WI38 (cell line): Measurements from ENCODE around the gene CCDC159.

ENCODE experiments used
- H3K4me3 ChIP-seq: 2 replicates; pipeline ENCODE4 v1.5.1; 2011; ENCODE audit warnings: low read depth, mild to moderate bottlenecking, control low read depth, low read length
- TF ChIP-seq, protein P1 (sequence below): IDR thresholded peaks from 2 replicates; pipeline ENCODE4 v1.5.1; 2012; ENCODE audit warnings: low read depth, mild to moderate bottlenecking, control low read depth, low read length

Gene CCDC159

DNA sequence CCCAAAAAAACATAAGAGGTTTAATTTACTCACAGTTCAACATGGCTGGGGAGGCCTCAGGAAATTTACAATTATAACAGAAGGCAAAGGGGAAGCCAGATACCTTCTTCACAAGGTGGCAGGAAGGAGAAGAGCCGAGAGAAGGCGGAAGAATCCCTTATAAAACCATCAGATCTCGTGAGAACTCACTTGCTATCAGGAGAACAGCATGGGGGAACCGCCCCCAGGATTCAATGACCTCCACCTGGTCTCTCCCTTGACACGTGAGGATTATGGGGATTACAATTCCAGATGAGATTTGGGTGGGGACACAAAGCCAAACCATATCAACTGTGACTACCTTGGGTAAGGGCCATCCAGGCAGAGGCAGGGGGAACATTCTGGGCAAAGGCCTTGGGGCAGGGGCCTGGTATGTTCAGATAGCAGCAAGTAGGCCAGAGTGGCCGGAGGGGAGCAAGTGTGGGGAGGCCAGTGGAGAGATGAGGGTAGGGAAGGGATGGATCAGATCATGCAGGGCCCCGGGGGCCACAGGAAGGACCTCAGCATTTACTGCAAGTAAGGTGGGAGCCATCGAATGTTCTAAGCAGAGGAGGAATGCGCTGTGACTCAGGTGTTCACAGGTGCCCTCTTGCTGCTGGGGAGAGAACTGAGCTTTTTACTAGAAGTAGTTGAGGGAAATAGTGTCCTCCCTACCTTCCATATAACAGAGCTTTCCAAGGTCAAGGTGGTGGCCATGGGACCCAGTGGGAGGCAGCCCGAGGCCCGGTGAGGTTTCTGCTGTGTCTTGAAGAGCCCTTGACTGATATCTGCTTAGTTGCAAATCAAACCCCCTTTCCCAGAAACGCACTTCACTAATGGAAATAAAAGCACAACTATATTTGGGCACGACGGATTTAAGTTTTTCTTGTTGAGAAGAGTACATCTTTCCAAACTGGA, 24.9 kb upstream of the CCDC159 start:
- TF ChIP-seq, protein P1, sequence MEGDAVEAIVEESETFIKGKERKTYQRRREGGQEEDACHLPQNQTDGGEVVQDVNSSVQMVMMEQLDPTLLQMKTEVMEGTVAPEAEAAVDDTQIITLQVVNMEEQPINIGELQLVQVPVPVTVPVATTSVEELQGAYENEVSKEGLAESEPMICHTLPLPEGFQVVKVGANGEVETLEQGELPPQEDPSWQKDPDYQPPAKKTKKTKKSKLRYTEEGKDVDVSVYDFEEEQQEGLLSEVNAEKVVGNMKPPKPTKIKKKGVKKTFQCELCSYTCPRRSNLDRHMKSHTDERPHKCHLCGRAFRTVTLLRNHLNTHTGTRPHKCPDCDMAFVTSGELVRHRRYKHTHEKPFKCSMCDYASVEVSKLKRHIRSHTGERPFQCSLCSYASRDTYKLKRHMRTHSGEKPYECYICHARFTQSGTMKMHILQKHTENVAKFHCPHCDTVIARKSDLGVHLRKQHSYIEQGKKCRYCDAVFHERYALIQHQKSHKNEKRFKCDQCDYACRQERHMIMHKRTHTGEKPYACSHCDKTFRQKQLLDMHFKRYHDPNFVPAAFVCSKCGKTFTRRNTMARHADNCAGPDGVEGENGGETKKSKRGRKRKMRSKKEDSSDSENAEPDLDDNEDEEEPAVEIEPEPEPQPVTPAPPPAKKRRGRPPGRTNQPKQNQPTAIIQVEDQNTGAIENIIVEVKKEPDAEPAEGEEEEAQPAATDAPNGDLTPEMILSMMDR: no peak
- H3K4me3 ChIP-seq: no peak overlapping the region

DNA sequence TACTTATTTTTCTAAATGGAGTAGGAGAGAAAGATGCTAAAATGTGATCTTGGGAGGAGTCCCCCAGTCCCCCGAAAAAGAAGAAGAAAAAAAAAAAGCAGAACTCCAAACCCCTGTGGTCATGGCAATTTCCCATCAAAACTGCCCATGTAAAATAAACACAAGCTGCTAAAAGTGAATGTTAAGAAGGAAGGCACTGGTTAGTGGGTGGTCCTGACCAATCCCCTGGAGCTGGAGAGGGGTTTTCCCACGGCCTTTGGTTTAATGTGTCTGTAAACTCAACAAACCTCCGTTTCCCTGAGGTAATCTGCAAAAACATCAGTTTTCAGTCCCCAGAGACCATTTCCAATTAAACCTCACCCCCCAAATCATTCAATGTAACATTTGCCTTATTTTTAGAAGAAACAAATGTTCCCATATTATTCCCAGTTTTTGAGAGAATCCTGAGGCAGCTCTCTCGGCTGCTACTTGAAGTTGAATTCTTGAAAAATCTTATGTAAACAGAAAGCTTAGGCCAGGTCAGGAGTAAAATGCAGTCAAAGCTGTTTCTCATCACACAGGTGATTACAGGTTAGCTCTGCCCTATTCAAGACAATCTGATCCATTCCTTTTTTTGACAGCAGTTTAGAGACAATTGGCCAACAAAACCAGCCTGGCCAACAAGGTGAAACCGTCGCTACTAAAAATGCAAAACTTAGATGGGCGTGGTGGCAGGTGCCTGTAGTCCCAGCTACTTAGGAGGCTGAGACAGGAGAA, 23.9 kb upstream of the CCDC159 start:
- TF ChIP-seq, protein P1: no peak
- H3K4me3 ChIP-seq: no peak overlapping the region

DNA sequence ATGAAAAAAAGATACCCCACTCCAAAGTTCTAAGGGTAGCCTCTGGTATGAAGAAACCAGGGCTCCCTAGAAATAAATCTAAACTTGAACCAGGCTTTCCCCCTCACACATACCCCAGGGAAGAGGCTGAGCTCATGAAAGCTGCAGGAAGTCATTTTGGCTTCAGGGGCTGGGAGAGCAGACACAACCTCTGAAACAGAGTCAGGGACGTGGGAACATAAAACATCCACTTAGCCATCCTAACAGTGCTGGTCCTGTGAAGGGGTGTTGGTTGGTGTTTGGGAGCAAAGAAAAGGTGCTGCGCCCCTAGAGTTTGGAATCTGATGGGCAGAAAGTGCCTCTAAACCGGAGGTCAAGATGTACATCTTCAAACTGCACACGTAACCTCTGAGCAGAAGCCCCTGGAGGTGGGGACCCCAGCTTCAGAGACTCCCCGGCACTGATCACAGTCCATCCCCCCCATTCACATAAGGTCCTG, 22.7 kb upstream of the CCDC159 start:
- peak overlapping the region; percentile 23; the same call in 1 of the 2 replicates for H3K4me3 ChIP-seq
- TF ChIP-seq, protein P1: no peak

DNA sequence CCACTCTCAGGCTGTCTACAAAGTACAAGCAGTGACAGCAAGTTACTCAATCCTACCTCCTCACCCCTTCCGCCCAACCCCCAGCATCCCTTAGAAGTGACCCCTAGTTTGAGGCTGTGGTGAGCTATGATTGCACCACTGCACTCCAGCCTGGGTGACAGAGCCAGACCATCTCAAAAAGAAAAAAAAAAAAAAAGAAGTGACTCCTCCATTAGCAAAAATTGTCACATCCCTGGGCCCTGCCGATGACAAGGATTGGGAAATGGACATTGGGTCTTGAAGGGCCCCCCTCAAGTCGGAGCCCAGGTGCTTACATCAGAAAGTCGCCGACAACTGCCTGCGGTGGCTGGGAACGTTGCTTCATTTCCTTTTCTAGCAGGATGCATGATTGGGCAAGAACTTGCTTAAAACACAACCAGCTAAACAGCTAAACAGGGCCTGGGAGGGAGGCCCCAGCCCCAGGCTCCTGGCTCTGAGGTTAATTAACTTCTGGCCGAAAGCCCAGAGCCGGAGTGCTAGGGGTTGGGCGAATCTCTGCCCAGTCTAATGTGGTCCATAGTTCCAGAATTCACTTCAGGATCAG, 22.1 kb upstream of the CCDC159 start:
- TF ChIP-seq, protein P1: no peak
- peak overlapping the region; percentile 23; the same call in 1 of the 2 replicates for H3K4me3 ChIP-seq

DNA sequence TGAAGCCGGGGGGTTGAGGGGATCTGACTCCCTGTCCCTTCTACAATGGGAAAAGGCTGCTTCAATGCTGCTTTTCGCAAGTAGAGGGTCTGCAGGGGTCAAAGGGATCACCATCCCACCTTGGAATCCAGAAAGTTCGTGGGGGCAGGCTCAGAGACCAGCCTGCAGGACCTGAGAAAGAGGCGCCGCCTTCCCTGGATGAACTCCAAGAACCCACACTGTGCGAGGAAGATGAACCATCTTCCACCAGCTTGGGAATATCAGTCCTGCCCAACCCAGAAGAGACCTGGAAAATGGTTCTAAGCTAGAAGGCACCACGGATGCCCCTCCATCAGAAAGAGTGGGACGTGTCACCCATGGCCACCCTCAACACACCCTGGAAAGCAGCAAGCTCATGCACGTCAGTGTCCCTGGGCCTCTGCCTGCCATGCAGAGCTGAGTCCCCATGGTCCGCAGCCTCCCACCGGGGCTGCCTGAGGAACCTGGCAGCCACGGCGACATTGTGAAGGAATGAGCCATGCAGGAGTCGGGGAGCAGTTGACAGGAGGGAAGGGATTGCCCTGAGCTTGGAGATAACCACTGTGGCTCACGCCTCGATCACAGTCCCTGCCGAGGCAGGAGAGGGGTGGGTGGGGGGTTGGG, 21.4 kb upstream of the CCDC159 start:
- H3K4me3 ChIP-seq: no peak overlapping the region
- TF ChIP-seq, protein P1: no peak

DNA sequence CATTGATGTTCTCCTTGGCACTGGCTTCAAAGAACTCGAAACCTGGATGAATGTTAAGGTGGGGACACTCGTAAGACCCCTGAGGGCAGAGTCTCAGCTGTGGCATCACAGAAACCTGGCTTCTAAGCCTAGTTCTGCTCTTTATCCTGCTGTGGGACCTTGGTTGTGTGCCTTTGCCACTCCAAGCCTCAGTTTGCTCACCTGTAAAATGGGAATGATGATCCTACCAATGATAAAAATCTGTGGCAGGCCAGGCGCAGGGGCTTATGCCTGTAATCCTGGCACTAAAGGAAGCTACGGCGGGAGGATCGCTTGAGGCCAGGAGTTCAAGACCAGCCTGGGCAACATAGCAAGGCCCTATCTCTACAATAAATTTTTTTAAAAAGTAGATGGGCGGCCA, 20.8 kb upstream of the CCDC159 start:
- no peak overlapping the region for H3K4me3 ChIP-seq
- TF ChIP-seq, protein P1: no peak
